H1 (cell line): ENCODE data around the gene TFCP2L1. TPM values are rescaled to one million over a fixed set of nuclear protein-coding genes. Genes with fewer than 3 reads are reported as not detected.

Experiments
- CTCF ChIA-PET: fragments of 300-600 bp; sonication (Branson Sonifier 250); formaldehyde crosslinking; loops from one replicate; lab custom pipeline; 2021; ENCODE audit not compliant: partially characterized antibody; lab: Charles Lee
- POLR2A ChIA-PET: fragments of 300-600 bp; sonication (Branson Sonifier 250); formaldehyde crosslinking; loops from one replicate; lab custom pipeline; 2021; ENCODE audit warnings: inconsistent platforms; ENCODE audit not compliant: partially characterized antibody; lab: Charles Lee
- DNase-seq, 2 experiments: peaks; one replicate each; pipeline versions ENCODE4 v3.0.0 to v3.0.0-alpha.2; 2010 to 2022; ENCODE audit warnings: low spot score in 2 of 2, low read depth in 1 of 2, mixed read lengths in 1 of 2
- FAIRE-seq: peaks from 2 replicates; lab custom pipeline; 2011; peaks lifted over from hg19 to GRCh38; lab: Jason Lieb, UNC
- H2AFZ ChIP-seq: 2 replicates; pipeline ENCODE4 v1.8.1; 2012; ENCODE audit warnings: low read length, inconsistent platforms
- H2AK5ac ChIP-seq: 2 replicates; pipeline ENCODE4 v1.6.1; 2013; ENCODE audit warnings: low read depth, low read length
- H2BK120ac ChIP-seq: replicated peaks from 2 replicates; pipeline ENCODE3; 2013; ENCODE audit warnings: low read depth, low read length, inconsistent platforms
- H2BK12ac ChIP-seq: 2 replicates; pipeline ENCODE4 v1.6.1; 2013; ENCODE audit warnings: low read depth, low read length
- H2BK15ac ChIP-seq: 2 replicates; pipeline ENCODE4 v1.6.1; 2013; ENCODE audit warnings: low read length
- H2BK20ac ChIP-seq: 2 replicates; pipeline ENCODE4 v1.6.1; 2013; ENCODE audit warnings: low read length
- H2BK5ac ChIP-seq: 2 replicates; pipeline ENCODE4 v1.6.1; 2013; ENCODE audit warnings: low read depth, low read length
- H3K14ac ChIP-seq: 2 replicates; pipeline ENCODE4 v1.6.1; 2013; ENCODE audit warnings: inconsistent platforms; ENCODE audit not compliant: insufficient read length
- H3K18ac ChIP-seq: 2 replicates; pipeline ENCODE4 v1.6.1; 2013; ENCODE audit warnings: low read length; ENCODE audit errors: extremely low read depth
- H3K23ac ChIP-seq: 2 replicates; pipeline ENCODE4 v1.6.1; 2013; ENCODE audit warnings: inconsistent platforms; ENCODE audit not compliant: insufficient read length
- H3K23me2 ChIP-seq: 2 replicates; pipeline ENCODE4 v1.6.1; 2013; ENCODE audit warnings: low read depth, low read length
- H3K27ac ChIP-seq: 2 replicates; pipeline ENCODE4 v1.6.1; 2011; ENCODE audit warnings: low read depth, low read length, inconsistent platforms
- H3K27me3 ChIP-seq, 4 experiments: replicated peaks in 1 of 4; 1 replicate in 1 of 4; 2 replicates in 3 of 4; pipeline versions ENCODE4 v1.6.1 to v1.8.1; 2011 to 2013; ENCODE audit warnings: low read length in 3 of 4, mild to moderate bottlenecking in 3 of 4, inconsistent platforms in 2 of 4, mixed read lengths in 2 of 4, moderate library complexity in 1 of 4; ENCODE audit not compliant: control insufficient read depth in 3 of 4, insufficient read depth in 3 of 4; ENCODE audit errors: extremely low read depth in 1 of 4
- H3K36me3 ChIP-seq, 4 experiments: 2 replicates each; pipeline versions ENCODE4 v1.6.1 to v1.8.1; 2011 to 2013; ENCODE audit warnings: mild to moderate bottlenecking in 4 of 4, low read length in 3 of 4, moderate library complexity in 2 of 4, control low read depth in 1 of 4, inconsistent platforms in 1 of 4; ENCODE audit not compliant: insufficient read depth in 4 of 4, control insufficient read depth in 2 of 4
- H3K4ac ChIP-seq: replicated peaks from 2 replicates; pipeline ENCODE3; 2013; ENCODE audit warnings: low read length, low read depth, mixed read lengths, inconsistent platforms; ENCODE audit not compliant: insufficient read length
- H3K4me1 ChIP-seq, 4 experiments: replicated peaks in 1 of 4; 1 replicate in 1 of 4; 2 replicates in 3 of 4; pipeline versions ENCODE4 v1.6.1 to v1.8.1; 2011 to 2013; ENCODE audit warnings: low read length in 3 of 4, inconsistent platforms in 2 of 4, mixed read lengths in 1 of 4; ENCODE audit not compliant: insufficient read depth in 4 of 4, control insufficient read depth in 3 of 4
- H3K4me2 ChIP-seq, 2 experiments: 2 replicates each; pipeline versions ENCODE4 v1.6.1 to v1.8.1; 2011 to 2013; ENCODE audit warnings: low read depth in 2 of 2, low read length in 2 of 2, control low read depth in 1 of 2, inconsistent platforms in 1 of 2, mild to moderate bottlenecking in 1 of 2; ENCODE audit not compliant: insufficient read depth in 1 of 2
- H3K4me3 ChIP-seq, 4 experiments: fragments of 200-600, 300-600 bp in 1 of 4; sonication (generic), shearing (Covaris generic), sonication (Bioruptor Twin) in 1 of 4; 2 replicates each; pipeline versions ENCODE4 v1.5.1 to v1.8.1; 2011 to 2016; ENCODE audit warnings: low read length in 4 of 4, low read depth in 3 of 4, control low read depth in 2 of 4, inconsistent platforms in 2 of 4, mild to moderate bottlenecking in 2 of 4, mixed read lengths in 1 of 4, moderate library complexity in 1 of 4; ENCODE audit not compliant: insufficient read depth in 2 of 4; ENCODE audit errors: extremely low read depth in 1 of 4
- H3K56ac ChIP-seq: replicated peaks from 2 replicates; pipeline ENCODE3; 2013; ENCODE audit warnings: low read depth, mild to moderate bottlenecking, mixed read lengths, low read length, inconsistent platforms; ENCODE audit not compliant: insufficient read length
- H3K79me1 ChIP-seq: 2 replicates; pipeline ENCODE4 v1.6.1; 2013; ENCODE audit warnings: low read depth, low read length, control low read depth
- H3K79me2 ChIP-seq, 2 experiments: 2 replicates each; pipeline versions ENCODE4 v1.6.1 to v1.8.1; 2012 to 2013; ENCODE audit warnings: low read length in 2 of 2, mild to moderate bottlenecking in 2 of 2, inconsistent platforms in 1 of 2; ENCODE audit not compliant: insufficient read depth in 2 of 2, control insufficient read depth in 1 of 2
- H3K9ac ChIP-seq, 4 experiments: replicated peaks in 1 of 4; 1 replicate in 1 of 4; 2 replicates in 3 of 4; pipeline versions ENCODE4 v1.6.1 to v1.8.1; 2011 to 2013; ENCODE audit warnings: low read depth in 3 of 4, low read length in 3 of 4, control low read depth in 2 of 4, mild to moderate bottlenecking in 2 of 4, moderate library complexity in 2 of 4, inconsistent platforms in 1 of 4; ENCODE audit errors: extremely low read depth in 1 of 4
- H3K9me3 ChIP-seq, 2 experiments: 2 replicates each; pipeline versions ENCODE4 v1.6.1 to v1.8.1; 2012 to 2013; ENCODE audit warnings: mild to moderate bottlenecking in 2 of 2, moderate library complexity in 2 of 2, control low read depth in 1 of 2, inconsistent platforms in 1 of 2, low read depth in 1 of 2, low read length in 1 of 2, mixed read lengths in 1 of 2; ENCODE audit not compliant: insufficient read depth in 2 of 2
- H4K20me1 ChIP-seq, 2 experiments: replicated peaks in 1 of 2; 2 replicates each; pipeline versions ENCODE3 to v1.8.1; 2011 to 2013; ENCODE audit warnings: inconsistent platforms in 2 of 2, low read length in 2 of 2, mild to moderate bottlenecking in 1 of 2; ENCODE audit not compliant: insufficient read depth in 2 of 2, control insufficient read depth in 1 of 2
- H4K5ac ChIP-seq: 2 replicates; pipeline ENCODE4 v1.6.1; 2013; ENCODE audit warnings: low read length, low read depth, mixed read lengths, inconsistent platforms; ENCODE audit not compliant: insufficient read length
- H4K8ac ChIP-seq: 2 replicates; pipeline ENCODE4 v1.8.0; 2013; ENCODE audit warnings: mild to moderate bottlenecking, moderate library complexity, low read length, inconsistent platforms; ENCODE audit not compliant: insufficient read depth; ENCODE audit errors: extremely low read depth
- H4K91ac ChIP-seq: replicated peaks from 2 replicates; pipeline ENCODE3; 2013; ENCODE audit warnings: low read length, mixed read lengths, inconsistent platforms; ENCODE audit not compliant: insufficient read length
- CBX8 ChIP-seq: fragments of 300-800, 300-1000 bp; sonication (generic); IDR thresholded peaks from 2 replicates; pipeline ENCODE4 v1.7.1; 2016; ENCODE audit warnings: low read depth, low read length, borderline replicate concordance
- CHD2 ChIP-seq: IDR thresholded peaks from 2 replicates; pipeline ENCODE4 v1.6.1; 2012; ENCODE audit warnings: low read length, improper control_type of control experiment
- CREB1 ChIP-seq: IDR thresholded peaks from 2 replicates; pipeline ENCODE4 v1.6.1; 2012; ENCODE audit warnings: inconsistent platforms
- E2F6 ChIP-seq: IDR thresholded peaks from 2 replicates; pipeline ENCODE4 v1.6.1; 2012; ENCODE audit warnings: inconsistent platforms
- EGR1 ChIP-seq: IDR thresholded peaks from 2 replicates; pipeline ENCODE4 v1.6.1; 2011; ENCODE audit warnings: low read depth, low read length, borderline replicate concordance
- EZH2 ChIP-seq: fragments of 200-600 bp; sonication (generic); IDR thresholded peaks from 2 replicates; pipeline ENCODE4 v1.7.1; 2012; ENCODE audit warnings: low read depth, mild to moderate bottlenecking, moderate library complexity, low read length, inconsistent platforms; ENCODE audit not compliant: severe bottlenecking
- KDM4A ChIP-seq: IDR thresholded peaks from one replicate; pipeline ENCODE4 v1.7.1; 2012; ENCODE audit warnings: low read depth, mild to moderate bottlenecking, moderate library complexity, low read length, inconsistent platforms; ENCODE audit not compliant: severe bottlenecking
- MAX ChIP-seq: IDR thresholded peaks from 2 replicates; pipeline ENCODE4 v1.6.1; 2012; ENCODE audit warnings: inconsistent platforms
- NRF1 ChIP-seq: IDR thresholded peaks from 2 replicates; pipeline ENCODE4 v1.6.1; 2011; ENCODE audit warnings: mild to moderate bottlenecking, low read depth, low read length, improper control_type of control experiment
- RFX5 ChIP-seq: IDR thresholded peaks from 2 replicates; pipeline ENCODE4 v1.6.1; 2011; ENCODE audit warnings: low read depth, low read length, improper control_type of control experiment, borderline replicate concordance
- RNF2 ChIP-seq: fragments of 200-900, 300-1000 bp; sonication (generic); IDR thresholded peaks from 2 replicates; pipeline ENCODE4 v1.7.1; 2016; ENCODE audit warnings: borderline replicate concordance, low read depth, mild to moderate bottlenecking, antibody characterized with exemption, low read length; ENCODE audit not compliant: poor library complexity, severe bottlenecking; ENCODE audit errors: missing control alignments
- SAP30 ChIP-seq: fragments of 300-600 bp; sonication (generic); IDR thresholded peaks from 2 replicates; pipeline ENCODE4 v1.7.1; 2012; ENCODE audit warnings: low read length, moderate library complexity, mild to moderate bottlenecking, inconsistent platforms; ENCODE audit not compliant: insufficient read depth, insufficient replicate concordance
- SRF ChIP-seq: IDR thresholded peaks from 2 replicates; pipeline ENCODE4 v1.6.1; 2011; ENCODE audit warnings: mild to moderate bottlenecking, low read depth, low read length, moderate library complexity
- WGBS, 2 experiments: shearing (Covaris generic) in 1 of 2; methylation state at CpG; one replicate each; pipeline versions ENCODE4 v1.1.6 to v1.1.7; 2013 to 2015; ENCODE audit warnings: low lambda C conversion rate in 2 of 2, mixed read lengths in 2 of 2, inconsistent platforms in 1 of 2, low coverage in 1 of 2, missing lambda C conversion rate in 1 of 2; ENCODE audit not compliant: insufficient replicate concordance in 2 of 2, insufficient coverage in 1 of 2, insufficient read length in 1 of 2; ENCODE audit errors: extremely low coverage in 1 of 2, missing lambda C conversion rate in 1 of 2; 5-methylcytosine and 5-hydroxymethylcytosine counted together
- polyA plus RNA-seq, 7 experiments: library from polyadenylated mRNA; depleted of rRNA in 3 of 7; stranded (reverse) in 5 of 7; unstranded in 2 of 7; fragments of >200 nt in 5 of 7; fragments of 200-250 nt in 2 of 7; gene quantifications; 1 replicate in 5 of 7; 2 replicates in 1 of 7; 4 replicates in 1 of 7; pipeline versions ENCODE4 v1.2.1 to v1.2.3, GENCODE V29; 2011 to 2013; ENCODE audit warnings: missing spikeins in 2 of 7, mixed read lengths in 2 of 7
- total RNA-seq: library from RNA; stranded (reverse); fragmentation: NEBNext Ultra II Directional; extraction: Animal tissue kit (Norgen Biotek cat#: 25700); gene quantifications from 2 replicates; pipeline ENCODE4 v1.2.1, GENCODE V29; 2021

TFCP2L1 gene
- total and polyA plus RNA-seq, 2 of the 8 experiments (the other 6 are each of a cell fraction or from before 2014, with no cell fraction given): 1.5 to 3.8 TPM

DNA sequence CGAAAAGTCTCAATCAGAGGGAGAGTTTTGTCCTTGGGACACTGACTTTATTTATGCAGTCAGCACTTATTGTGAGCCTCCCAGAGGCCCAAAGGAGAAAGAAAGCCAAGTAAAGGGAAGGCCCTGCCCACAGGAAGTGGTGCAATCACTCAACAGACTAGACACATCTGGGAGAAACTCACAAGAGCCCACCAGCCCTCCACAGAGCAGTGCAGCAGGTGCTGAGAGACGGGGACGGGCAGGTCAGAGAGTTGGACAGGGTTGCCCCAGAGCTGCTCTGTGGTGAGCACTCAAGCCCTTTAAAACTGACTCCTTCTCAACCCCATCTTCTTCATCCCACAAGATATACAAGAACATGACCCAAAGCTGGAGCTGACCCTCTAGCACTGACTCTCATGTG, 96.0 kb downstream of the TFCP2L1 start:
- H3K4ac ChIP-seq: no peak overlapping the region
- WGBS, 2 experiments: 93% methylated on average over 3 of the region's 3 CpGs; no CpG with 5 or more reads in 1 of the 2 experiments
- no peak overlapping the region for H2BK5ac ChIP-seq
- no peak overlapping the region for H2AK5ac ChIP-seq
- no peak overlapping the region for H3K23ac ChIP-seq
- FAIRE-seq (no peak), DNase-seq (no peak)
- no peaks in the 10 kb centered on the region; a peak in 1 of 7 replicates for H3K4me1 ChIP-seq
- H3K14ac ChIP-seq: no peak overlapping the region
- CTCF ChIA-PET: interaction anchor here (0.7 kb wide), 2 partner anchors 108 to 114 kb away, joined by 3 to 4 read pairs; no protein-coding TSS in a partner anchor
- no peaks in the 10 kb centered on the region for H3K79me1 ChIP-seq
- no peak overlapping the region for H4K5ac ChIP-seq
- no peak overlapping the region for H3K4me3 ChIP-seq
- no peaks in the 10 kb centered on the region for H3K23me2 ChIP-seq
- H2BK12ac ChIP-seq: no peak overlapping the region
- no peak overlapping the region for H2BK15ac ChIP-seq
- H4K91ac ChIP-seq: no peak overlapping the region
- POLR2A ChIA-PET: no interaction called here
- H3K36me3 ChIP-seq: no peaks in the 10 kb centered on the region
- H2AFZ ChIP-seq: no peak overlapping the region
- no peak overlapping the region for H3K9ac ChIP-seq
- H2BK120ac ChIP-seq: no peak overlapping the region
- no peaks in the 10 kb centered on the region for H3K27me3 ChIP-seq
- no peak overlapping the region for H3K4me2 ChIP-seq
- TF ChIP-seq SAP30 (no peak), CBX8 (no peak), RNF2 (no peak), SRF (no peak), EGR1 (no peak), MAX (no peak), EZH2 (no peak), CREB1 (no peak), RFX5 (no peak), NRF1 (no peak), KDM4A (no peak), E2F6 (no peak), CHD2 (no peak)
- H4K20me1 ChIP-seq: no peaks in the 10 kb centered on the region
- H3K9me3 ChIP-seq: no peaks in the 10 kb centered on the region
- H3K18ac ChIP-seq: no peak overlapping the region
- H4K8ac ChIP-seq: no peak overlapping the region
- H3K56ac ChIP-seq: no peak overlapping the region
- no peaks in the 10 kb centered on the region for H3K79me2 ChIP-seq
- no peak overlapping the region for H3K27ac ChIP-seq
- H2BK20ac ChIP-seq: no peak overlapping the region
